HG03097 (cell line): ENCODE data around the gene OTP.

ENCODE experiments used
- ATAC-seq: cut with Tn5 transposase; IDR thresholded peaks from one replicate; pipeline ENCODE4 v1.9.1; 2021; ENCODE audit not compliant: unreplicated experiment, low FRiP score

OTP gene

DNA sequence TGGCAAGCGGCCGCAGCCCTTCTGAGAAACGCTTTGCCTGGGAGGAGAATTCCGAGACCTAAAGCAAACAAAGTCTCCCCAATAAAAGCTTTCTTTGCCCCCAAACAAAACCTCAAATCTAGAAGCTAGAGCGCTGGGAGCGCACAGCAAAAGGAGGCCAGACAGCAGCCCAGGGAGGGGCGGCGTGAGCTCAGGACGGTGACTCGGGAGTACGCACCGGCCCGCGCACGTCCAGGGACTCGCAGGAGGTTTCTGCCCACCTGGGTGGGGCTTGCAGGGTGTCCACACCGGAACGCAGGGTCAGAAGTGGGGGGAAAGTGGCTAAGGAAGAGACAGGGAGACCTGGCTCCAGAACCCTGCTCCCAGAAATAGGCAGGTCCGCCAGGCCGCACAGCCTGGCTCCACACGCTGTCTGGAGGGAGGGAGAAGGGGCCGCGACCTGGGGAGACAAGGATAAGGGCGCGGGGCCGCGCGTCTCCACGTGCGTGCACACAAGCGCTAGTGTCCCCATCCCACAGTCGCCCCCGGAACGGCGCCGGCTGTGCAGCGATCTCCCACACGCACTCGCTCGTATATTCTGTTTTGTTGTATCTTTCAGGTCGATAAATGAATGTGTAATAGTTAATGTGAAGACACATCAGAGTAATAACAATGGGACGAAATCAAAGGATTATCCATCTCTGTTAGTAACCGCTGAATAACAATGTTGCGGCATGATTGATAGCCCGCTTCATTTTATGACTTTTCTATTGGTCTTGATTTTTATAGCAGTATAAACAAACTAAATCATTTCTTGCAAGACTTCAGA lies 2.3 kb upstream of the OTP start:
- no peak for ATAC-seq

DNA sequence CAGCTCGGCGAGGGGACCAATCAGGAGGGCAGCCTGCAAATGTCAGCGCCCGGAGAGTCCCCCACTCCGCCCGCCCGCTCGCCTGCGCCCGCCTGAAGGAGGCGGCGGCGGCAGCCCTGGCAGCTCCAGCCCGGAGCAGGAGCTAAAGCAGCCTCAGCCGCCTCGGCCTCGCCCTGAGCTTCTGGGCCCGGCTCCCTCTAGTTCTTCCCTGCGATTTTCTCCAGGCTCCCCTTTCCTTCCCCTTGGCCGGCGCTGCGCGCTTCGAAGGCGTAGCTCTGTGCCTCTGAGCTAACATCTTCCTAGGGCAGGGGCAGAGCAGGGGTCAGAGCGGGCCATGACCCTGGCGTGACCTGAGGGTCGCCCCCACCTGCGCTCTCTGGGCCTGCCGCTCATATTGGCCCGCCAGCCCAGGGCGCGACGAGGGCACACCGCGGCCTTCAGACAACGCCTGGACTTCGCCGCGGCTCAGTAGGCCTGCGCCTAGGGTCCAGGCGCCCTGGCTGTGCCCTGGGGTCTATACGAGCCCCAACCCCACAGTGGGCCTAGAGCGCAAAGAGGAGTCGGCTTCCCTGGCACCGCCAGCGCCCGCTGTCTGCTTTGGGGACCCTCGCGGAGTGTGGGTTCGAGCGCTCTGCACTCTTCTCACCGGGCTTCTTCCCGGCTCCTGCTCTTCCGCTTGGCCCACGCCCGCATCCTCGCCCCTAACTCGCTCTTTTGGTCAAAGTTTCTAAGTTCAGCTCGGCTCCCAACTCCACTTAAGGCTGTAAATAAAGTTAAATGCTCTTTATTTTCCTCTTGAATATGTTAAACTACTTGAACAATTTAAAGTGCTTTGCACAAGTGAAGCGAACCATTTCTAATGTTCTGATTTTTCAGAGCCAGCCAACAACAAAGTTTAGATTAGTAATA lies 504 bp upstream of the OTP start:
- no peak for ATAC-seq

DNA sequence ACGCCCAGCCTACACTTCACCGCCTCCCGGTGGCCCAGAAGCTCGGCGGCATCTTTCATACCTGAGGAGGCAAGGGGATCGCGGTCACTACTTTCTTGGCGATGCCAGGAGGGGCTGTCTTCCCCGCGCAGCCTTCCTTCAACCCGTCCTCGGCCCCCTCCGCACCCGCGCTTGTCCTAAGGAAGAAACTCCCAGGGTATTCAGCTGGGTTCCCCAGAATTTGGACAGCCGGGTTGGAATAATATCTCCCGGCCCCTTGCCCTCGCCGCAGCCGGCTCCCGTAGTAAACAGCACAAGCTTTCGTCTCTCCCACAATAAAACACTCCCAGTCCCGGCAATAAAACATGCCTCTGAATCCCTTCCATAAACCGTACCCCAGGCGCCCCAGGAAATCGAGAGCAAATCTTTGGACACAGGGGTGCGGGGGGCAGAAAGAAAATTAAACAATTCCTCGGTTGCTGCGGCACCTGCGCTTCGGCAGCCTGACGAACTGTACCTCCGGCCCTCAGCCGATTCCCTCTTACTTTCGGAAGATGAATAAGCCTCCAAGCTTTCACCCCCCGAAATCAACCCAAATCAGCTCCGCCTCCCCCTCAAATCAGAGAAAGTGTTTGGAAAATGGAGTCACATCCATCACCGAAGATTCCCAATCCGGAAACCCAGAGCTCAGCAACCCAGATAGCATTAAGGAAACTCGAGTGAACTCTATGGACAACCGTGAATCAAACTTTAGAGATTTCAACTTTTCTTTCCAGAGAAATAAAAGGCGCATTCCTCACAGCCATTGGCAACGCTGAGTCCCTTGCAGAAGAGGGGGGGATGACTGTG lies 1.1 kb downstream of the OTP start:
- no peak for ATAC-seq

DNA sequence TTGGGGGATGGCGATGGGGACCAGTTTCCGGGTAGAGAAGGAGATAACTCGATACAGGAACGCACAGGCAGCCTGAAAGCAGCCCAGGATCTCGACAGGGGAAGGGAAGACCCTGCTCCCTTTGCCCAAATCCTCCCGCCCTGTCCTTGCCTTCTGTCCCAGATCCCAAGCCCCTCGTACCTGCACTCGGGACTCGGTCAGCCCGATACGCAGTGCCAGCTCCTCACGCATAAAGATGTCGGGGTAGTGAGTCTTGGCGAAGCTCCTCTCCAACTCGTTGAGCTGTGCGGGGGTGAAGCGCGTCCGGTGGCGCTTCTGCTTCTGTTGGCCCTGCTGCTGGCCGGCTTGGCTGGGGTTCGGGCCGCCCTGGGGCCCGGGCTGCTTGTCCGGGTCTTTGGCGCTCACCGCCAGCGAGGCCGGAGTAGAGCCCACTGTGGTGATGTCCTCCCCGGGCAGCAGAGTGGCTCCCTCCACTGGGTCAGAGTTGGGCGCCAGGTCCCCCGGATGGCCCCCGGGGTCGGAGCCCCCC lies 1.8 kb downstream of the OTP start:
- no peak for ATAC-seq

DNA sequence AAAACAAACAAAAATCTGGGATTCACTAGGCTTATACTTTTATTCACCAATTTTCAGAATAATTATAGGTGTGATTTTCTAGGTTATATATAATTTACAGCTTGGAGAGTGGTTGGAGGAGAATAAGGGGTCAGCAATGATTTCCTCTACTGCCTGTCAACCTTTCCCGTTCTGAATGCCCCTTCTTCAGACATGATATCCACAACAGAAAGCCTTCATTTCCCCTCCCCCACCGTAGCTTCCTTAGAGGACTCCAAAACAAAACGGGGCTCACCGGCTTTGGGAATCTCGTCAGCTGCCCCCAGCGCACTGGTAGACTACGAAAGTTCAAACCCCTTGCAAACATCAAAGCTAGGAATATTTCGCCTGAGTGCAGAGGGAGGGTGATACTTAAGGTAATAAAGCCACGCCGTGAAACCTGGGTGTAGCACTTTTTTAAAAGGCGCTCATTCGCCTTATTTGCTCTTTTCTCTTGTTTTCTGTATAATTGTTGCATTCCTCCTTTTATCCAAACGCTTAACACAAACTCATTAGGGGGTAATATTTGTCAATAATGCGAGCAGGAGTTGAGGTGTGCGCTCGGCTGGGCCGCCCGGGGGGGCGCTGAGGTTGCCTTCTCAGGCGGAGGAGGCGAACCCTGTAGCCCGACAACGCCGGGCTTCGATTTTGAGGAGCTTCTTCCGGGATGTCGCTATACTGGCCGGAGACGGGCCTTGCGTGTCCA lies 2.4 kb downstream of the OTP start:
- ATAC-seq = no peak

DNA sequence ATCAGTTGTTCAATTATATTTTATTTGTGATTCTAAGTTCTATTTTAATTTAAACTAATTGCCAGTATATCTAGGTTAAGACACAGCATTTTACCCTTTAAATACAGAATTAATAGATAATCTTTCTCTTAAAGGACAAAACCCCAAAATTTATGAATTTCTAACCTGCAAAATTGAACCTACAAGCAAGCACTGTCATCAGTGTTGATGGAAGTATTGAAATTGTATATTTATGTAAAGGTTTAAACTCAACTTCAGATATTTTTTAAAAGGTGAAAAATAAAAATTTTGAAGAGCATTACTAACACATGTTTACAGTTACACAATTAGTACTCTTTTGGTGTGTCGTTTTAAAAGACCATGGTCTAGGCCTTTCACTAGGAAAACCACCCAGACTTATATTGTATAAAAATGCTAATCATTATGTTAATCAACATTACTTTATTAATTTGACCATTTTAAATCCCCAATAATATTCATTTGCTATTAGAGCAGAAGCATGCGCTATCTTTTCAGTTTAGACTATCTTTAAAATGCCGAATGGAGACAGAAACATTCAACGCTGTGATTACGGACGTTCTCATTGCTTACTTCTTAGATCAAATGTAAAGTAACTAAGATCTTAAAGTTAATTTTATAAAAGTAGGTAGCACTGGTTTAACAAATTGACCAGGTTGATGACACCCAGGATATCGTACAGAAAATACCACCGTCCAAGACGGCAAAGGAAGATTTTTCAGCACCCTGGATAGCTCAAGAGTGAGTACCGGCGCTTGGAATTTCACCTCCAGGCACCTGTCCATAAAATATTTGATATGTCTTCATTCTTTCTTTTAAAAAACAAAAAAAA lies 3.2 kb downstream of the OTP start:
- no peak for ATAC-seq

DNA sequence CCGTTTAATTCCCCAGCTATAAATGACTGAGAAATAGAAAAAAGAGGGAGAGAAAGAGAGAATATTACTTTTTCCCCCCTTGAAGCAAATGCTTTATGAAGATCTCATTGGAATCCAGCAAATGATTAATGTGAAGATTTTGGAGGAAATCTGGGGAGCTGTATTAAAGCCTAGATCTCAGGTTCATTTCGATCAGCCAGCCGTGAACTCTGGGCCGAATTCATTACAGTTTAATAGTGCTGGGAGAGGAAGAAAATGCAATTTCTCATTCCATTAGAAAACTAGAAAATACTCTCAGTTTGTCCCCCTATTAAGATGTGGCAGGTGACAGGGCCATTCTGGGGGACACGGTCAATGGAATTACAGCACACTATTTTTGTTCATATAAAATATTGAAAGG lies 4.8 kb downstream of the OTP start:
- no peak for ATAC-seq

DNA sequence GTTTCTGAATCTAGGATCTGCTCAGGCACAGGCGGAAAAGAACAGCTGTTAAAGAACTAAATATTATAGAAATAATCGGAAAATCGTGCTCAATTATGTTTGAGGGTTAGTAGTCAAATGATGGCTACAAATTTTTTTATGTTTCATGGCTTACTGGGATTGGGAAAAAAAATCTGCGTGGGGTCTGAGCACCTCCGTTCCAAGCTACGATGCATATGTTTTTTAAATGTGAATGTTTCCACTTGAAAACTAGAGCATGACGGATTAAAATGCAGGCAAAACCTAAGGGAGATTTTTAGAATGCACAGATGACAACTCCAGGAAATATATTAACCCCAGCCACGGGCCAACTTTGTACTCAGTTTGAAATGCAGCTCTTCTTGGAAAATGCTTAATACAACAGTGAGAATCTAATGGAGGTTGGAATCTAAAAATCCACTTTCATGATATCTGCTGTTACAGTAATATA lies 5.3 kb downstream of the OTP start:
- no peak for ATAC-seq

DNA sequence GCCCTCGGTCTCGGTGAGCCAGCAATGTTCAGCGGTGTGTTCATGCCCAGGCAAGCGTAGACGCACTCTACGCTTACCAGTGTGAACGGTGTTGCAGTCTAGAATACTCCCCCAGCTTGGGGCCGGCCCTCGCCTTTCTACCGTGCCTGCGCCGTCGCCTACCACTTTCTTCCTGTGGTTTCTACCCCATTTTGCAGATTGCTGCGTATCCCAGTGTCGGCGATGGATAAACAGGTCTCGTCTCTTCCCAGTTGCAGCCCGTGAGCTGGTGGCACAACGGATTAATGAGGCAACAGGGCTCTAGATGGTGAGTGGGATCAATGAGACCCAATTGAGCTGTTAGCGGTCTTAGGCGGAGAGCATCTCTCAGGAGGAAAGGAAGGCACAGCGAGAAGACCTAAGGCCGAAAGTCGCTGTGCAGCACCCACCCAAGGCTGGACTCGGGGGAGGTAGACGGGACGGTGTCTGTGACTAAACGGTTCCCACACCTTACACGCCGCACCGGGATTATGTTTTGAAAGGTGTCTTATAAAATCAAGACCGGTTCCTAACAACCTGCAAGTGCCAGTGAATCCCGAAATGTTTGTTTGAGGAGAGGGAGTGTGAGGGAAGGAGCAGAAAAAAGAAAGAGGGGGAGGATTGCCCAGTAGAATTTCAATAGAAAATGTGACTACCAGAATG lies 5.8 kb downstream of the OTP start:
- ATAC-seq = no peak

DNA sequence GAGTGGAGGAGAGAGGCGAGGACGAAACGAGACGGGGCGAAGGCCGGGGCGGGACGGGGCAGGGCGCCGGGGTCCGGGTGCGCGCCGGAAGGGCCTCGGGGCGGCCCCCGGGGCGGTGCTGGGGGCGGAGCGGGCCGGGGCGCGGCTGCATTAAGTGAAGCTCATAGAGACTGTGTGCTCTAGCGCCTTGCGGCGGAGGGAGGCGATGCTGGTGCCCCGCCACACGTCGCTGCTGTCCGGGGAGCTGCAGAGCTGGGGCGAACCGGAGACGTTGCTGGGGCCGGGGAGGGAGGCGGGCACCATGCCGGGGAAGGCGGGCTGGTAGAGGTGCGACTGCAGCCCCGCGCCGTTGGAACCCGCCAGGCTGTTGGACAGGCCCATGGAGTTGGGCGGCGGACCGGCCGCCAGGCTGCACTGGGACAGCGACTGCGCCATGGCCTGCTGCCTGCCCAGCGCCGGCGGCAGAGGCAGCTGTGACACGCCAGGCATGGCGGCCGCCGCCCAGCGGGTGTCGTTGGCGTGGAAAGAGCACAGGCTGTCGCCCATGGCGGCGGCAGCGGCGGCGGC lies 8.3 kb downstream of the OTP start:
- peak; percentile 72 for ATAC-seq

DNA sequence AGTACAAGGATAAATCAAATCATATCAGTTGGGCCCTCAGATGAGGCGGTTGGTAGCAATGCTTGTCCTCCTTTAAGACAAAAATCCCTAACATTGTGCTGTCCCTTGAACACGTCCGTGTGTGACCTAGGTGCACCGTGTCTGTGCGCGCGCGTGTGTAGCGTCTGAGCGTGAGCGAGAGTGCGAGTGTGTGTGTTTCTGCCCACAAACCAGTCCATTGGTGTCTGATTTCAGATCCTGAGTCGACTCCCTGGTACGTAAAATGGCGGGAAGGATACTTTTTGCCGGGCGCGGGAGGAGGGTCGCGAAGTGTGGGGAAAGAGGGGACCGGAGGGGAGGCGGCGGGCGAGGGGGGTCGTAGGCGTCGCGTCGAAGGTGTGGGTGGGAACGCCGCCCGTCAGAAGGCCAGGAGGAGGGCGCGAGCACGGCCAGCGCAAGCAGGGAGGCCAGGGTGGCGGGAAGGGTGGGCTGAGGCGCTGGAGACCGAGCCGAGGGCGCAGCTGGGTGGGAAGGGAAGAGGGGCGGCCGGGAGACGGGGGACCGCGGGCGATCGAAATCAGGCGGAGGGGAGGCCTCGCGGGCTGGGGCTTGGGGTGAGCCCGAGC lies 8.9 kb downstream of the OTP start:
- ATAC-seq = no peak

DNA sequence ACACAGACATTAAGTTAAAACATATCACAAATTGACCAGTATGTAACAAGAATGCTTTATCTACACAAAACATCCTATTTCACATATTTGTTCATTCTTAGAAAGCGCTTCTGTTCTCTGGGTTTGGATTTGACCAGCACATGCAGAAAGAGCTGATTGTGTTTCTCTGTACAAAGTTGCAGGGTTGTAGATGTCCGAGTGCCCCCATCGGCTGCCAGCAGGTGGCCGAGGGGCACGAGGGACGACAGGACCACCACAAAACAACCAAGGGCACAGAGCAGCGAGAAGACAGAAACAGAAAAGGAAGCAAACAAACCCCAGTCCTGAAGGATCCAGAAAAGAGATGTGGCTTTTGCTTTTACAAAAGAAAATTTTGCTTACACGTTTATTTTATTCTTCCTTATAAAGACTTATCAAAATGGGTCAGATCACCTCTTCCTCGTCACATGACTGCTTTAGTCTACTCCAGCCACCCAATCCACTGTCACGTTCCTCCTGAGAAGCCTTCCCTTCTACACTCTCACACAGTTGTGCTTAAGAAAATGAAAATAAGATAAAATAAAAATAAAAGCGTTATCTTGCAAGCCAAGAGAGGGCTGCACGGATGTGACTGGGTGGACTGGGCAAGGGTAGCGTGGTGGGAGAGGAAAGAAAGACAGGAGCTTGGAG lies 9.5 kb downstream of the OTP start:
- no peak for ATAC-seq

DNA sequence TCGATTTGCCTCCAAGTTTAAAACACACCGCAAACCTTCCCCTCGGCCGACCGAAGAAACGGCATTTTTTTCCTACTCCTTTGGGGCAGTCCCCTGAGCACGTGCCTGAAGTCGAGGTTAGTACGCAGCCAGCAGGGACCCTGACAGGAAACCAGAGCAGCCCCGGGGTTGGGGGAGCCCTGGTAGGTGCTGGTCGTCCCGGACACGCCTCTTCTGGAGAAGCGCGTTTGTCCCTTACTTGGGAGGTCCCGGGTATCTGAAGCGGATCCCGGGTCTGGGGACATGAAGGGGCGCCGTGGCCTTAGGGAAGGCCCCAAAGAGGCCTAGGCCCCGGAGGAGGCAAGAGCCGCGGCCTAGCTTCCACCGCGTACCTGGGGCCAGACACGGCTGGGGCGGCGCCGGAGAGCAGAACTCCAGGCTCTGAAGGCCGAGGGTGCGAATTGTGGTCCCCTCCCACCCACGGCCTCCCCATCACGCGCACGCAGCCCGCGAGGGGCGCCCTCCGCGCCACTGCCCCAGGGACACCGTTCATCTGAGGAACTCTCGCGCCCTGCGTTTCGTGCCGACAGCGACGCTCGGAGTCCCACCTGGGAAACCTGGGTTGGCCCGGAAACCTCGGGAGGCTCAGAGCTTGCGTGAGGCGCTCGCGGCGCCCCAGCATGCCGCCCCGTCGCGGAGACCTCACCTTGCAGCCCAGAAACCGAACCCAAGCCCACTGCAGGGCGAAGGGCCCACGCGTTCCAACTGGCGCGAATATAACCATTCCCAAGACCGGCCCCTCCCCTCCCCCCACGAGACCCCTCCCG lies 10.4 kb downstream of the OTP start:
- ATAC-seq = no peak

DNA sequence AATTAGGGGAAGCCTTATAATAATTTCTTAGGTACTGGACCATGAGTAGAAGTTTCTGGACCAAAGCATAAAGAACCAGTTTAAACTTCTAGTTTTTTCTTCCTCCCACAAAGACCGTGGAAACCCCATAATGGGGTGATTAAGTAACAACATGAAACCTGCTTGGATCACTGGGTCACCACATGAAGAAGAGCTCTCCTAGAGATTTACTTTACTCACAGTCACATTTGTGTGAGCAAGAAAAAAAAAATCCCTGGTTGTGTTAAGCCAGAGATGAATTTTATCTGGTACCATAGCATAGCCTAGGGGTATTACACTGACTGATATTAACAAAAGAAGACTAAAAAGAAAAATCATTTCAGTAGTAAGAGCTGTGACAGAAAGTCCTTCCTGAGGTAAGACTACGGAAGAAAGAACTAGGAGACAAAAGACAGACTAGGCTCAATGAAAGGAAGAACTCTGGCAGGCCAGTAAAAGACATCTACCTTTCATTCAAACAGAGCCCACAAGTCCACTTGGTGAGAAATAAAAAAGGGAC lies 15.2 kb downstream of the OTP start:
- no peak for ATAC-seq

DNA sequence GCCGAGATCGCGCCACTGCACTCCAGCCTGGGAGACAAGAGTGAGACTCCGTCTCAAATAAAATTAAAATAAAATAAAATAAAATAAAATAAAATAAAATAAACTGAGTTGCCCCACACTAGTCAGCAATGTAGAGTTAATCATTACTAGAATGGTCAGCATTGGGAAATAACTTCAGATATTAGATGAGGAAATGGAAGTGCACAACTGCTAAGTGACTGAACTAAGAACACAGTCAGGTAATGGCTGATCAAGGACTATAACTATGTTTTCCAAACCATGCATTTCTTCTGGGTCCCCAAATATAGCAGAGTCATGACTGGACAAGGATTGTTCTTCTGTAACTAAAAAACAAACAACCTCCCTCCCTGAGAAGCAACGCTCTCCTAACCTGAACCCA lies 17.1 kb downstream of the OTP start:
- no peak for ATAC-seq

DNA sequence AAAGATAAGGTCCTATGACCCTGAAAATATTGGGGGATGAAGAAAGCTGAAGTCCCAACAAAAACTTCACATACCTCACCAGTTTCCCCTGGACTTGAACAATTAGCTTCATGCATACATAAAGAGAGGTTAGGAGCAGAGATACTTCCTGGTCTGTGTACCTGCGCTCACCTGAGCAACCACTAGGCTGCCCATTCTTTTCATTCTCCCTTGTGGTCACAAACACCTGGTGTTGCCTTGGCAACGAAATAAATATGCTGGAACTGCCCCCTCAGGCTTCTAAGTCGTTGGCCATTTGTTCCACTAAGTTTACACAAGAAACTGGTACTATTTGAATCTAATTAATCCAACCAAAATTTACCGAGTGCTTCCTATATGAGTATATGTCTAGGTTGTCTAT lies 18.1 kb downstream of the OTP start:
- ATAC-seq = no peak
